ACC112 (cell line): Measurements from ENCODE around the gene PRR20G.
"Not testable (repeated sequence)": the region's sequence is repeated elsewhere in the genome, so short reads cannot be mapped to it uniquely, and the experiment has no call there.

Experiments used
- H2AFZ ChIP-seq: fragments of 200-600 bp; sonication (generic); one replicate; pipeline ENCODE4 v1.6.0; 2017; ENCODE audit warnings: antibody characterized with exemption, low read length; ENCODE audit not compliant: unreplicated experiment
- H3K27ac ChIP-seq: fragments of 200-600 bp; sonication (generic); 2 replicates; pipeline ENCODE4 v1.5.1; 2014; ENCODE audit warnings: low read depth, mild to moderate bottlenecking, antibody characterized with exemption, low read length, moderate library complexity
- H3K27me3 ChIP-seq: fragments of 200-600 bp; sonication (generic); 2 replicates; pipeline ENCODE4 v1.6.1; 2014; ENCODE audit warnings: mild to moderate bottlenecking, antibody characterized with exemption, low read length, moderate library complexity, mixed read lengths; ENCODE audit not compliant: insufficient read depth
- H3K36me3 ChIP-seq: fragments of 200-600 bp; sonication (generic); 2 replicates; pipeline ENCODE4 v1.6.1; 2016; ENCODE audit warnings: mild to moderate bottlenecking, antibody characterized with exemption, low read length, moderate library complexity, mixed read lengths; ENCODE audit not compliant: insufficient read depth
- H3K4me1 ChIP-seq: fragments of 200-600 bp; sonication (generic); one replicate; pipeline ENCODE4 v1.6.1; 2016; ENCODE audit warnings: low read length, mixed read lengths; ENCODE audit not compliant: insufficient read depth, unreplicated experiment, control insufficient read depth
- H3K4me3 ChIP-seq: fragments of 200-600 bp; sonication (generic); 2 replicates; pipeline ENCODE4 v1.5.1; 2014; ENCODE audit warnings: mild to moderate bottlenecking, low read depth, low read length
- H3K79me2 ChIP-seq: fragments of 200-600 bp; sonication (generic); one replicate; pipeline ENCODE4 v1.6.0; 2016; ENCODE audit warnings: low read length; ENCODE audit not compliant: control insufficient read depth, unreplicated experiment, insufficient read depth

Gene PRR20G

GRCh38 chr3:127321371-127321770 is 33.5 kb upstream of the PRR20G start:
- no peak overlapping the region for H3K4me3 ChIP-seq
- peaks cover 53% of the 10 kb centered on the region for H3K27me3 ChIP-seq
- H3K36me3 ChIP-seq, result no peaks in the 10 kb centered on the region
- no peaks in the 10 kb centered on the region for H3K4me1 ChIP-seq
- H3K27ac ChIP-seq, result no peak overlapping the region
- no peaks in the 10 kb centered on the region for H3K79me2 ChIP-seq
- H2AFZ ChIP-seq, result no peak overlapping the region

GRCh38 chr3:127320529-127321121 is 32.8 kb upstream of the PRR20G start:
- H2AFZ ChIP-seq, result no peak overlapping the region
- H3K79me2 ChIP-seq, result no peaks in the 10 kb centered on the region
- H3K36me3 ChIP-seq, result no peaks in the 10 kb centered on the region
- no peak overlapping the region for H3K4me3 ChIP-seq
- H3K27ac ChIP-seq, result no peak overlapping the region
- H3K4me1 ChIP-seq, result no peaks in the 10 kb centered on the region
- H3K27me3 ChIP-seq, result peaks cover 54% of the 10 kb centered on the region

- Histone ChIP-seq H2AFZ (no peak overlapping the region), H3K27ac (no peak overlapping the region), H3K79me2 (no peaks in the 10 kb centered on the region), H3K27me3 (peaks cover 55% of the 10 kb centered on the region), H3K36me3 (no peaks in the 10 kb centered on the region), H3K4me3 (no peak overlapping the region), H3K4me1 (no peaks in the 10 kb centered on the region)
Observed at GRCh38 chr3:127316685-127317084, 28.8 kb upstream of the PRR20G start.

DNA sequence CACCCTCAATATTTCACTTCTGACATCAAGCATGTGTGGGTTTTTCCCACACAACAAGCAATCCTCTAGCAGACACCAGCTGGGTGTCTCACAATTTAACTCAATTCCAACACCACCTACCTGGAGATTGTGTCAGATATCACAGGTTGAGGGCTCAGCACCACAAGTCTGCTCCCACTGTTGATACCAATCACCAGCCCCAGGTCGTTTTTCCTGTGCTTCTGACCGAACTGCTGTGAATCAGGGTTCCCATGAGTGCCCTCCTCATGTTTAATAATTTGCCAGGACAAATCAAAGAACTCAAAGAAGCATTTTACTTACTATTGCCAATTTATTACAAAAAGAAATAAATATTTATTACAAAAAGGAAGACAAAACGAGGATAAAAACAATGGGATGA is 25.0 kb upstream of the PRR20G start:
- Histone ChIP-seq H3K36me3 (no peaks in the 10 kb centered on the region), H3K27ac (no peak overlapping the region), H3K27me3 (peaks cover 54% of the 10 kb centered on the region), H2AFZ (no peak overlapping the region), H3K4me3 (no peak overlapping the region), H3K79me2 (no peaks in the 10 kb centered on the region), H3K4me1 (no peaks in the 10 kb centered on the region)

GRCh38 chr3:127308821-127309220 is 21.0 kb upstream of the PRR20G start:
- H3K36me3 ChIP-seq, result not testable (repeated sequence)

GRCh38 chr3:127307916-127308315 is 20.1 kb upstream of the PRR20G start:
- Histone ChIP-seq H3K4me1 (no peaks in the 10 kb centered on the region), H3K36me3 (no peaks in the 10 kb centered on the region), H3K4me3 (no peak overlapping the region), H3K79me2 (no peaks in the 10 kb centered on the region), H3K27ac (no peak overlapping the region), H3K27me3 (peaks cover 50% of the 10 kb centered on the region), H2AFZ (no peak overlapping the region)

More at GRCh38 chr3:127308821-127309220, 21.0 kb upstream of the PRR20G start:
- H2AFZ ChIP-seq, H3K27ac ChIP-seq, H3K79me2 ChIP-seq, H3K4me1 ChIP-seq, H3K4me3 ChIP-seq: not testable (repeated sequence)
- H3K27me3 ChIP-seq, result peaks cover 52% of the 10 kb centered on the region

GRCh38 chr3:127307112-127307835 is 19.4 kb upstream of the PRR20G start:
- Histone ChIP-seq H3K27ac (no peak overlapping the region), H3K36me3 (no peaks in the 10 kb centered on the region), H3K27me3 (peaks cover 49% of the 10 kb centered on the region), H3K79me2 (no peaks in the 10 kb centered on the region), H2AFZ (no peak overlapping the region), H3K4me3 (no peak overlapping the region), H3K4me1 (no peaks in the 10 kb centered on the region)

- no peaks in the 10 kb centered on the region for H3K4me1 ChIP-seq
- H3K27me3 ChIP-seq, result peaks cover 51% of the 10 kb centered on the region
- H3K27ac ChIP-seq, result no peak overlapping the region
- H3K4me3 ChIP-seq, result no peak overlapping the region
- H3K36me3 ChIP-seq, result no peaks in the 10 kb centered on the region
- no peak overlapping the region for H2AFZ ChIP-seq
- no peaks in the 10 kb centered on the region for H3K79me2 ChIP-seq
Observed at GRCh38 chr3:127306361-127307111, 18.7 kb upstream of the PRR20G start.

DNA sequence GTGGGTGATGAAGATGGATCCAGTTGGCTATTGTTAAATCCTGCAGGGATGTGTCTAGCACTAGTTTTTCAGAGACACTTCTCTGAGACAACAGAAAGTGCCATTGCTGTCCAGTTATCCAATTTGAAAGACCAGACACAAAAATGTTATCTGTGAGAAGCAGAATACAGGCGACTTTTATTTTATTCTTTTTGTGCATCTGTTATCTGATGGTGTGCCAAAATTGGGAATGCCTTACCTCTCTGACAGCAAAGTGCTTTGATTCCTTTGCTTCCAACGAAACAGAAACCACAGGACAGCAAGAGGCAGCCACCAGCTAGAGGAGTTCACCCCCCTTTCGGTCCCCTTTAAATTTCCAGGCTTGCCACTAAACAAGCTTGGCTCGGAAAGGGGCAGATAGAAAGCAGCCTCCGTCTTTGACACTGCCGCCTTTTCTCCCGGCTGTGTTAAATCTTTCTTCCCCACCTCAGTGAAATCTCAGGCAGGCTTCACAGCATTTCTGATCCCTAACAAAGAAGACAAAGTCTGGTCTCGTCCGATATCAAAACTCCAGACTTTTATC is 17.7 kb upstream of the PRR20G start:
- Histone ChIP-seq H3K27ac (no peak overlapping the region), H3K27me3 (peaks cover 59% of the 10 kb centered on the region), H3K79me2 (no peaks in the 10 kb centered on the region), H3K4me1 (no peaks in the 10 kb centered on the region), H2AFZ (no peak overlapping the region), H3K4me3 (no peak overlapping the region), H3K36me3 (no peaks in the 10 kb centered on the region)

- Histone ChIP-seq H3K27me3 (peaks cover 67% of the 10 kb centered on the region), H3K36me3 (no peaks in the 10 kb centered on the region), H3K79me2 (no peaks in the 10 kb centered on the region), H3K4me1 (no peaks in the 10 kb centered on the region), H3K4me3 (no peak overlapping the region), H3K27ac (no peak overlapping the region), H2AFZ (no peak overlapping the region)
Observed at GRCh38 chr3:127304121-127304744, 16.4 kb upstream of the PRR20G start.
